Activated T-helper 2 cell treated with anti-CD3 and anti-CD28 coated beads, Interferon-gamma antibody, Interleukin-2, Interleukin-4, amounts not matched to agents 10 μg/mL and 5 μg/mL and 100 μg/mL, durations not matched to agents 14 hours and 24 hours and 36 hours (primary cell): Measurements from ENCODE around the gene GNG7. TPM values are rescaled to one million over a fixed set of nuclear protein-coding genes. Genes with fewer than 3 reads are reported as not detected.
"Not testable (repeated sequence)": the region's sequence is repeated elsewhere in the genome, so short reads cannot be mapped to it uniquely, and the experiment has no call there.

Experiments used
- DNase-seq: peaks from one replicate; pipeline ENCODE4 v3.0.0; 2021; ENCODE audit warnings: low spot score
- H3K27ac Mint-ChIP-seq: one replicate; pipeline ENCODE4 v1.8.0; 2021; ENCODE audit warnings: mixed read lengths
- H3K27me3 Mint-ChIP-seq: one replicate; pipeline ENCODE4 v1.8.0; 2021; ENCODE audit warnings: low read depth, mixed read lengths
- H3K36me3 Mint-ChIP-seq: one replicate; pipeline ENCODE4 v1.8.0; 2021; ENCODE audit warnings: low read depth, mixed read lengths
- H3K4me1 Mint-ChIP-seq: one replicate; pipeline ENCODE4 v1.8.0; 2021; ENCODE audit warnings: low read depth, mixed read lengths
- H3K4me3 Mint-ChIP-seq: one replicate; pipeline ENCODE4 v1.8.0; 2021; ENCODE audit warnings: low read depth, mild to moderate bottlenecking, moderate library complexity, mixed read lengths
- H3K9me3 Mint-ChIP-seq: one replicate; pipeline ENCODE4 v1.8.0; 2021; ENCODE audit warnings: mixed read lengths
- intact Hi-C: fragments of 100-400 bp; cut with micrococcal nuclease; formaldehyde crosslinking; loops from one replicate; pipeline ENCODE4 v1.15.1; 2023
- total RNA-seq: library from RNA; stranded (reverse); gene quantifications from 2 replicates; pipeline ENCODE4 v1.2.3, GENCODE V29; 2022

The GNG7 gene
- total RNA-seq, 1 donor from 2014 or later, result 0.16 TPM

DNA sequence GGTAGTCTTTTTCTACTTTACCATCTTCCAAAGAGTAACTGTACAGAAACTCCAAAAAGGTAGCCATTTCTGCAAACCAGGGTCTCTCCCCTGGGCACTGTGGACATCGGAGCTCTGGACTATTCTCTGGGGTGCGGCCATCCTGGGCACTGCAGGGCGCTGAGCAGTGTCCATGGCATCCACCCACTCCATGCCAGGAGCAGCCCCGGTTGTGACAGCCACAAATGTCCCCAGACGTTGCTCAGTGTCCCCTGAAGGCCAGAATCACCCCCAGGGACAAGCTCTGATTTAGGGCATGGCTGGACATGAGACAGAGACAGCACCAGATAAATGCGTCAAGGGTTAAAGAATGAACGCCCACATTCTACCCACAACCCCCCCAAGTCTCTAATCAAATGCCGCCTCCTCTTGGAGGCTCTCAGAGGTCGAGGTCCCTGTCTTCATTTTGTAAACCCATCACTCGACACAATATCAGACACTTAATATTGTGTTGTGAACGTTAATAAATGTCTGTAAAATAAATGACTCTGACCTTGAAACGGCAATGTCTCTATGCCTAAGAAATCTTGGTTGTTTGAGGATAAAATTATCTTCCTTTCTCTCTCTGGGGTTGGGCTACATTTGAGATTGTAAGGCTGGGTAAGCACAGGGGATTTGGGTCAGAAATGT, 8.9 kb downstream of the GNG7 start:
- Mint-ChIP-seq H3K27me3 (peaks cover 2% of the 10 kb centered on the region), H3K4me1 (no peaks in the 10 kb centered on the region), H3K4me3 (no peak overlapping the region), H3K9me3 (no peaks in the 10 kb centered on the region), H3K36me3 (no peaks in the 10 kb centered on the region), H3K27ac (no peak overlapping the region)
- no peak for DNase-seq
- intact Hi-C loops, result no loop called here

DNA sequence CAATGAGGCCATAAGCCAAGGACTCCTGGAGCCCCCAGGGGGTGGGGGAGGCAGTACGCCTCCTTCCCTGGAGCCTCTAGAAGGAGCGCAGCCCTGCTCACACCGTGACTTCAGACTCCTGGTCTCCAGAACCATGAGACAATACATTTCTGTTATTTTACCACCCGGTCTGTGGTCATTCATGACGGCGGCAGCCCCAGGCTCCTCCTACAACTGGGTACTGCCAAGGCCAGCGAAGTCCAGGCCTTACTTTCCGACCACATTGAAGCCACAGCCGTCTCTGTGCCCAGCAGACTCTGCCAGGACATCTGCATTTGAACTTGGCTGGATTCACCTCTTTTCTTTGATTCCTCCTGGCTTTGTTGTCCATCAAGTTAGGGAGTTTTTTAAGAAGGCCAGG, 10.5 kb downstream of the GNG7 start:
- Mint-ChIP-seq H3K36me3 (no peaks in the 10 kb centered on the region), H3K27ac (no peak overlapping the region), H3K9me3 (no peaks in the 10 kb centered on the region), H3K4me1 (no peaks in the 10 kb centered on the region), H3K4me3 (no peak overlapping the region), H3K27me3 (peaks cover 2% of the 10 kb centered on the region)
- intact Hi-C loops, result no loop called here
- no peak for DNase-seq

DNA sequence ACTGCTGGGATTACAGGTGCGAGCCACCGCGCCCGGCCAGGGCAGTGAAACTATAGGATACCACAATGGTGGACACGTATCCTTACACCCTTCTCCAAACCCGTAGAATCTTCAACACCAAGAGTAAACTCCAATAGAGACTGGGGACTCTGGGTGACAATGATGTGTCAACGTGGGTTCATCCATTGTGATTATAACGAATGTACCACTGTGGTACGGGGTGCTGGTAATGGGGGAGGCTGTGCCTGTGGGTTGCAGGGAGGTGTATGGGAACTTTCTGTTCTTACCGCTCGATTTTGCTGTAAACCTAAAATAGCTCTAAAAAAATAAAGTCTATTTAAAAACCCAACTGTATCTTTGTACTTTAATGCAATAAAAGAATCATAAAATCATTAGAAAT, 11.6 kb downstream of the GNG7 start:
- no peaks in the 10 kb centered on the region for H3K9me3 Mint-ChIP-seq
- H3K27me3 Mint-ChIP-seq, result peaks cover 2% of the 10 kb centered on the region
- H3K4me3 Mint-ChIP-seq, result no peak overlapping the region
- DNase-seq, result no peak
- H3K4me1 Mint-ChIP-seq, result no peaks in the 10 kb centered on the region
- no peak overlapping the region for H3K27ac Mint-ChIP-seq
- intact Hi-C loops, result no loop called here
- no peaks in the 10 kb centered on the region for H3K36me3 Mint-ChIP-seq

DNA sequence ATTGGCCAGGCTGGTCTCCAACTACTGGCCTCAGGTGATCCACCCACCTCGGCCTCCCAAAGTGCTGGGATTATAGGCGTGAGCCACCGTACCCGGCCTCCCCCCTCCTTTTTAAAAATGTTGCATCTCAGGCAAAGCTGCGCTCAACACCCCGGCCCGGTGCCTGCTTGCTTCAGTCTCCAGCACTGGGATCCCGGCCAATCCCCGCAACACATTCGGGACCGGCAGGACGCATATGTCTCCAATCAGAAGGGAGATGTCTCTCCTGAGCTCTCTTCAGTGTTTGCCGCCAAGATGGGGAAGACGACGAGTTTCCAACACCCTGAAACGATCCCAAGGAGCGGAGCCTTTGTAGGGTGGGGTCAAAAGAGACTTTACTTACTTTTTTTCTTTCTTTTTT, 16.1 kb downstream of the GNG7 start:
- no peak for DNase-seq
- no peak overlapping the region for H3K27ac Mint-ChIP-seq
- no peaks in the 10 kb centered on the region for H3K9me3 Mint-ChIP-seq
- no peaks in the 10 kb centered on the region for H3K27me3 Mint-ChIP-seq
- H3K4me1 Mint-ChIP-seq, result no peaks in the 10 kb centered on the region
- no peak overlapping the region for H3K4me3 Mint-ChIP-seq
- intact Hi-C loops, result no loop called here
- no peaks in the 10 kb centered on the region for H3K36me3 Mint-ChIP-seq

DNA sequence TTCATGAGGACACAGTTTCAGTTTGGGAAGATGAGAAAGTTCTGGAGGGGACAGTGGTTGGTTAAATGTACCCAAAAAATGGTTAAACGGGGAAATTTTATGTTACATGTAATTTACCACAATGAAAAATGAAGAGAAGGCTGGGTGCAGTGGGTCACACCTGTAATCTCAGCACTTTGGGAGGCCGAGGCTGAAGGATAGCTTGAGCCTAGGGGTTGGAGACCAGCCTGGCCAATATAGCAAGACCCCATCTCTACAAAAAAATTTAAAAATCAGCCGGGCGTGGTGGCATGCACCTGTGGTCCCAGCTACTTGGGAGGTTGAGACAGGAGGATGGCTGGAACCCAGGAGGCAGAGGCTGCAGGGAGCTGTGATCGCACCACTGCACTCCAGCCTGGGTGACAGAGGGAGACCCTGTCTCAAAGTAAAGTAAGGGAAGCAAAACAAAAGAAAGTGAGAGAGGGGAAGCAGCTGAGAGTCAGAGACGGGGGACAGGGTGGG, 17.2 kb downstream of the GNG7 start:
- H3K36me3 Mint-ChIP-seq, result no peaks in the 10 kb centered on the region
- intact Hi-C loops, result no loop called here
- H3K27ac Mint-ChIP-seq, result no peak overlapping the region
- H3K9me3 Mint-ChIP-seq, result no peaks in the 10 kb centered on the region
- no peak for DNase-seq
- no peaks in the 10 kb centered on the region for H3K4me1 Mint-ChIP-seq
- no peak overlapping the region for H3K4me3 Mint-ChIP-seq
- H3K27me3 Mint-ChIP-seq, result no peaks in the 10 kb centered on the region

DNA sequence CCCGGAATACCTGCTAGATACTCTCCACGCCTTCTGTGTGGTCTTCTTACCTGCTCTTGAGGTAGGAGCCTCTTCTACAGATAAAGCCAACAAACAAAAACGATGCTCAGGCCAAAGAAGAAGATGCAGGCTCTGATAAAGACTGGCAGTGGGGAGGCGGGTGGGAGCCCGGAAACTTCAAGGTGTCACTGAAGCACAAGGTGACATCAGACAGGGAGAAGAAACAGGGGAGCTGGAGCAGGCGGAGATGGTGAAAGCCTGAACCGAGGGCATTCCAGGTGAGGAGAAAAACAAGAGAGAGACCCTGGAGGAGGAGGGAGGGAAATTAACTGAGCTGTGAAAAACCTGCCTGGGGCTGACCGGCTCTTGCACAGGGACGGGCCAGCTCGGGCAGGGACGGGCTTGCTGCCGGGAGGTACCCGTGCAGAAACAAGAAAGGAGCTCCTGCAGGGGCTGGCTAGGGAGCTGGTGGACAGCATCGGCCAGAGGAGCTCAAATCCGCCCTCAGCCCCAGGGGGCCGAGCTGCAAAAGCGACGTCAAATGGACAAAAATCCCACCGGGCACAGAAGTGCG, 19.0 kb downstream of the GNG7 start:
- Mint-ChIP-seq H3K4me3 (no peak overlapping the region), H3K36me3 (no peaks in the 10 kb centered on the region), H3K27ac (no peak overlapping the region), H3K27me3 (no peaks in the 10 kb centered on the region), H3K9me3 (no peaks in the 10 kb centered on the region), H3K4me1 (no peaks in the 10 kb centered on the region)
- intact Hi-C loops, result no loop called here
- DNase-seq, result no peak

DNA sequence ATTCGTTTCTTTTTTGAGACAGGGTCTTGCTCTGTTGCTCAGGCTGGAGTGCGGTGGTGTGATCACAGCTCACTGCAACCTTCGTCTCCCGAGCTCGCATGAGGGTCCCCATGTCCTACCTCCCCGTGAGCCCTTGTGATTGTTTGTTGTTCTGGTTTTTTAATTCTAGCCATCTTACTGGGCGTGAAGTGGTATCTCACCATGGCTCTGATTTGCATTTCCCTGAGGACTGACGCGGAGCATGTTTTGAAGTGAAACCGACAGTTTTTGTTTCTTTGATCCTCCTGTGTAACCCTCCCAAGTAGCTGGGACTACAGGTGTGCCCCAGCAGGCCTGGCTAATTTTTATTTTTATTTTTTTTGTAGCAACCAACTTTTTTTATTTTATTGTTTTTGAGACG, 21.7 kb downstream of the GNG7 start:
- Mint-ChIP-seq H3K36me3 (no peaks in the 10 kb centered on the region), H3K27ac (no peak overlapping the region), H3K4me1 (no peaks in the 10 kb centered on the region), H3K9me3 (no peaks in the 10 kb centered on the region), H3K27me3 (no peaks in the 10 kb centered on the region), H3K4me3 (no peak overlapping the region)
- intact Hi-C loops, result no loop called here
- DNase-seq, result no peak

DNA sequence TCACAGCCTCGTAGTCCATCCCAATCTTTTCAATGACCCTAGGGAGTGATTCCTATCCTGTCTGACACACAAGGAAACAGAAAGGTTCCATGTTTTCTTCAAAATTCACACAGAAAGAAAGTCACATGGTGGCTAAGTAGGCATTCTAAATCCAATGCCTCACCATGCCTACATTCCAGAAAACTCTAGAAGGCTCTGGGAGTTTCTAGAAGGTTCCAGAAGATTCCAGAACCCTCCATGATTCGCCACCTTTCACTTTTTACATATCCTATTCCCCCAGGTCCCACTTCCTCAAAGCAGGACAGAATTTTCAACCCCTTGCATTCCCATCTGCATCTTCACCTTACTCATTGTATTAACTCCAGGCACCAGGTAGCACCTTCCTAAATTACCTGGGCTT, 23.1 kb downstream of the GNG7 start:
- no peaks in the 10 kb centered on the region for H3K27me3 Mint-ChIP-seq
- no peaks in the 10 kb centered on the region for H3K4me1 Mint-ChIP-seq
- intact Hi-C loops, result no loop called here
- H3K36me3 Mint-ChIP-seq, result no peaks in the 10 kb centered on the region
- H3K4me3 Mint-ChIP-seq, result no peak overlapping the region
- DNase-seq, result no peak
- no peak overlapping the region for H3K27ac Mint-ChIP-seq
- no peaks in the 10 kb centered on the region for H3K9me3 Mint-ChIP-seq

DNA sequence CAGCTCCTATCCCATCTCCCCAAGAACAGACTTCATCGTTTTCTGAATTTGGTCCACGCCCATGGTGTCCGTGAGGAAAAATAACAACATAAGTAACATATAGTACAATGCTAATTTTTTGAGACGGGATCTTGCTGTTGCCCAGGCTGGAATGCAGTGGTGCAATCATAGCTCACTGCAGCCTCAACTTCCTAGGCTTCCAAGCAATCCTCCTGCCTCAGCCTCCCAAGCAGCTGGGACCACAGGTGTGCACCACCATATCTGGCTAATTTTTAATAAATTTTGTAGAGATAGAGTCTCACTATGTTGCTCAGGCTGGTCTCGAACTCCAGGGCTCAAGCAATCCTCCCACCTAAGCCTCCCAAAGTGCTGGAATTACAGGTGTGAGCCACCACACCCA, 23.5 kb downstream of the GNG7 start:
- H3K27ac Mint-ChIP-seq, DNase-seq, intact Hi-C loops, H3K4me3 Mint-ChIP-seq, H3K4me1 Mint-ChIP-seq, H3K9me3 Mint-ChIP-seq, H3K27me3 Mint-ChIP-seq, H3K36me3 Mint-ChIP-seq: not testable (repeated sequence)

DNA sequence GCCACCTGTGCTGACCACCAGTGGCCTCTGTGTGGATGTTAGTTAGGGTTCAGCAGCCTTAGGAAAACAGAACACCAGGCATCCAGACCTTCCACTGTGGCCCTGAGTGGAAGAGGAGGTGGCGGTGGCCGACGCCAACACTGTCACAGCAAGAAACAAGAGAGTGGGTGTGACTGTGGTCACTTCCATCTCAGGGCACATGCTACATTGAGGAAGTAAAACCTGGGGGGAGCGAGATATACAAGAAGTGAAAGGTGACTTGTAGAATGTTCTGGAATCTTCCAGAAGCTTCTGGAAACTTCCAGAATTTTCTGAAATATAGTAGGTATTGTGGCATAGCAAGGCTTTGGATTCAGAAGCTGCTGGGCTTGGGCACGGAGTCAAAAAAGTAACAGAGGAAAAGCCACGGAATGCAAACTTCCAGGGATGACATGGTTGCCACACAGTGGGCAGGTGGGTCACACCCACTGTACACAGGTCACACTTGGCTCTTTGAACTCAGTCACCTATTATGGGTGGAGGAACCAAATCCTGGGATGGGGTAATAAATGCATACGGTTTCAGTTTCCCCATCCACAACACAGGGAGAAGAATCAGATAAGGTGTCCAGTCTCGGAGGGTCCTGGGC, 24.3 kb downstream of the GNG7 start:
- no peak overlapping the region for H3K27ac Mint-ChIP-seq

DNA sequence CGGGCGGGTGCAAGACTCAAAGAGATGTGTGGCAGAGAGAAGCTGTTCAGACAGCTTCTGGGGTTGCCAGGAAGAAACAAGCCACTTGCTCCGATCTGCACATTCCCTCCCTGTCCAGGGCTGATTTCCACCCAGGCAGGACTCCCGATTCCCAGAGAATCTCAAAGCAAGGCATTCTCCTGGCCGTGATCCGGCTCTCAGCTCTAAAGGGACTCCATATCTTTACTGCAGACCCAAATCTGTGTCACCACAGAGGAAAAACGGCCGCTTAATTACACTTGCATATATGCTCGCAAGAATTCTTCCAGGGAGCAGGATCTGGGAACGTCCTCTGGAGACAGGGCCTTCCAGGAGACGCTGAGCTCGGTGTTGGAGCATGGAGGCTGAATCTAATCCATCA, 25.7 kb downstream of the GNG7 start:
- no peak overlapping the region for H3K27ac Mint-ChIP-seq
- no peaks in the 10 kb centered on the region for H3K4me1 Mint-ChIP-seq
- H3K9me3 Mint-ChIP-seq, result no peaks in the 10 kb centered on the region
- DNase-seq, result no peak
- intact Hi-C loops, result no loop called here
- no peak overlapping the region for H3K4me3 Mint-ChIP-seq
- H3K36me3 Mint-ChIP-seq, result no peaks in the 10 kb centered on the region
- H3K27me3 Mint-ChIP-seq, result no peaks in the 10 kb centered on the region

More for the DNA sequence above, 24.3 kb downstream of the GNG7 start:
- Mint-ChIP-seq H3K9me3 (no peaks in the 10 kb centered on the region), H3K27me3 (no peaks in the 10 kb centered on the region), H3K36me3 (no peaks in the 10 kb centered on the region), H3K4me1 (no peaks in the 10 kb centered on the region), H3K4me3 (no peak overlapping the region)
- intact Hi-C loops, result no loop called here
- no peak for DNase-seq

DNA sequence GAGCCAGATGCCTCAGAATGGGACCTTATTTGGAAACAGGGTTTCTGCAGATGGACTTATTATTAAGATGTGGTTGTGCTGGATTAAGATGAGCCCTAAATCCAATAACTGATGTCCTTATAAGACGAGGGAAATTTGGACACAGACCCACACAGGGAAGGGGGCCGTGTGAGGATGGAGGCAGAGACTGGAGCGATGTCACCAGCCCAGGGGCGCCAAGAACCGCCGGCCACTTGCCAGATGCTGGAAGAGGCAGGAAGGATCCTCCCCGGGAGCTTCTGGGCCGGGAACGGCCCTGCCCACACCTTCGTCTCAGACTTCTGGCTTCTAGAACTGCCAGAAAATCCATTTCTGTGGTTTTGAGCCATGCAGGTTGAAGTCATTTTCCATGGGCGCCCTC, 26.6 kb downstream of the GNG7 start:
- H3K27me3 Mint-ChIP-seq, result no peaks in the 10 kb centered on the region
- H3K27ac Mint-ChIP-seq, result no peak overlapping the region
- no peaks in the 10 kb centered on the region for H3K9me3 Mint-ChIP-seq
- H3K36me3 Mint-ChIP-seq, result no peaks in the 10 kb centered on the region
- intact Hi-C loops, result no loop called here
- no peak overlapping the region for H3K4me3 Mint-ChIP-seq
- H3K4me1 Mint-ChIP-seq, result no peaks in the 10 kb centered on the region
- DNase-seq, result no peak

DNA sequence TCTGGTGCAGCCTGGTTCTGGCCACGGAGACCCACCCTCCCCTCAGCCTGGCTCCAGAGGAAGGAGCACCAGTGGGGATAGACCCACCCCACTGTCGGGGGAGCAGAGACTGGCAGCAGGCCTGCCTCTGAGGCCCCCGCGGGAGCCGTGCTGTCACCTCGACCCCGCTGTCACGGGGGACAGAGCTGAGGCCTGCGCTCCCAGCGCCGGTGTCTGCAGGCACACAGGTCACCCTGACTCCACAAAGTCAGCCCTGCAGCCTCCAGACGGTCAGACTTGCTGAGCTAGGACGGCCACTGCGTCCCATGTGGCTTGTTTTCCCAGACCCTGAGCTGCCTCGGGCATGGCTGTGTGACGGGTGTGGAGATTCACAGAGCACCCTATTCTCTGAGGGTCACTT, 32.3 kb downstream of the GNG7 start:
- intact Hi-C loops, result no loop called here
- Mint-ChIP-seq H3K9me3 (no peaks in the 10 kb centered on the region), H3K27ac (no peak overlapping the region), H3K36me3 (no peaks in the 10 kb centered on the region), H3K27me3 (no peaks in the 10 kb centered on the region), H3K4me3 (no peak overlapping the region), H3K4me1 (no peaks in the 10 kb centered on the region)
- no peak for DNase-seq
